HEK293 (cell line): Measurements from ENCODE around the gene DPH6.

Source experiments
- CTCF ChIA-PET: fragments of 350-600 bp; formaldehyde crosslinking; extraction: SDS; loops from one replicate; lab custom pipeline; 2021; ENCODE audit warnings: antibody characterized with exemption; lab: Yijun Ruan, JAX
- POLR2A ChIA-PET: fragments of 300-600 bp; formaldehyde crosslinking; extraction: SDS; loops from one replicate; lab custom pipeline; 2020; ENCODE audit warnings: antibody characterized with exemption, inconsistent platforms; lab: Yijun Ruan, JAX
- H3K27ac ChIP-seq: fragments of 200-500 bp; sonication (Bioruptor generic); 2 replicates; pipeline ENCODE4 v1.5.1; 2014; ENCODE audit warnings: low read depth, low read length, control low read depth, inconsistent platforms; ENCODE audit errors: extremely low read depth
- H3K36me3 ChIP-seq, 2 experiments: fragments of 200-500 bp in 1 of 2; sonication (Bioruptor generic) in 1 of 2; 1 replicate in 1 of 2; 2 replicates in 1 of 2; pipeline ENCODE4 v1.5.1; 2014 to 2017; ENCODE audit warnings: inconsistent platforms in 2 of 2, low read length in 2 of 2; ENCODE audit not compliant: control insufficient read depth in 2 of 2, insufficient read depth in 1 of 2
- H3K4me1 ChIP-seq: fragments of 200-500 bp; sonication (Bioruptor generic); 2 replicates; pipeline ENCODE4 v1.5.1; 2014; ENCODE audit warnings: mild to moderate bottlenecking, low read length, inconsistent platforms; ENCODE audit not compliant: control insufficient read depth, insufficient read depth
- H3K4me3 ChIP-seq: 2 replicates; pipeline ENCODE4 v1.5.1; 2011; ENCODE audit warnings: low read depth, mild to moderate bottlenecking, control low read depth, low read length, moderate library complexity
- H3K9me3 ChIP-seq: fragments of 200-500 bp; sonication (Bioruptor generic); 2 replicates; pipeline ENCODE4 v1.5.1; 2014; ENCODE audit warnings: low read depth, low read length, inconsistent platforms; ENCODE audit not compliant: control insufficient read depth, insufficient read depth
- BCL6B ChIP-seq: fragments of 450-650 bp; formaldehyde crosslinking; IDR thresholded peaks from 2 replicates; pipeline ENCODE4 v1.5.1; 2017; ENCODE audit warnings: missing biosample characterization, missing genetic modification characterization
- FEZF1 ChIP-seq: fragments of 450-650 bp; formaldehyde crosslinking; IDR thresholded peaks from 2 replicates; pipeline ENCODE4 v1.5.1; 2016; ENCODE audit warnings: missing biosample characterization, missing genetic modification characterization
- PRDM1 ChIP-seq: fragments of 450-650 bp; formaldehyde crosslinking; IDR thresholded peaks from 2 replicates; pipeline ENCODE4; 2016; ENCODE audit warnings: missing biosample characterization, missing genetic modification characterization
- PRDM2 ChIP-seq: fragments of 450-650 bp; formaldehyde crosslinking; IDR thresholded peaks from 2 replicates; pipeline ENCODE4 v1.5.1; 2016; ENCODE audit warnings: missing biosample characterization, missing genetic modification characterization, borderline replicate concordance
- SETDB1 ChIP-seq: IDR thresholded peaks from one replicate; pipeline ENCODE4 v1.6.1; 2017; ENCODE audit warnings: mild to moderate bottlenecking, low read length, moderate library complexity, mixed read lengths; ENCODE audit not compliant: insufficient read length
- YY1 ChIP-seq: fragments of 450-650 bp; formaldehyde crosslinking; IDR thresholded peaks from 2 replicates; pipeline ENCODE4 v1.5.1; 2018; ENCODE audit warnings: missing biosample characterization, missing genetic modification characterization
- ZBTB7A ChIP-seq: fragments of 450-650 bp; formaldehyde crosslinking; IDR thresholded peaks from 2 replicates; pipeline ENCODE4 v1.5.1; 2016; ENCODE audit warnings: low read depth, missing biosample characterization, missing genetic modification characterization
- ZFHX2 ChIP-seq: fragments of 450-650 bp; formaldehyde crosslinking; conservative IDR thresholded peaks from 2 replicates; pipeline ENCODE4 v1.5.1; 2016; ENCODE audit warnings: missing biosample characterization, missing genetic modification characterization
- ZNF138 ChIP-seq: fragments of 450-650 bp; formaldehyde crosslinking; IDR thresholded peaks from 2 replicates; pipeline ENCODE4 v1.5.1; 2016; ENCODE audit warnings: missing biosample characterization, missing genetic modification characterization, borderline replicate concordance
- ZNF311 ChIP-seq: fragments of 450-650 bp; formaldehyde crosslinking; IDR thresholded peaks from 2 replicates; pipeline ENCODE4 v1.5.1; 2017; ENCODE audit warnings: missing biosample characterization, missing genetic modification characterization, borderline replicate concordance
- ZNF391 ChIP-seq: fragments of 450-650 bp; formaldehyde crosslinking; IDR thresholded peaks from 2 replicates; pipeline ENCODE4 v1.5.1; 2016; ENCODE audit warnings: low read depth, missing biosample characterization, missing genetic modification characterization, borderline replicate concordance
- ZNF394 ChIP-seq: fragments of 450-650 bp; formaldehyde crosslinking; IDR thresholded peaks from 2 replicates; pipeline ENCODE4 v1.5.1; 2016; ENCODE audit warnings: missing biosample characterization, missing genetic modification characterization, mild to moderate bottlenecking, moderate library complexity, borderline replicate concordance
- ZNF398 ChIP-seq: fragments of 450-650 bp; formaldehyde crosslinking; IDR thresholded peaks from 2 replicates; pipeline ENCODE4 v1.5.1; 2017; ENCODE audit warnings: missing biosample characterization, missing genetic modification characterization
- ZNF423 ChIP-seq: fragments of 450-650 bp; formaldehyde crosslinking; IDR thresholded peaks from 2 replicates; pipeline ENCODE4 v1.5.1; 2016; ENCODE audit warnings: missing biosample characterization, missing genetic modification characterization
- ZNF449 ChIP-seq: fragments of 450-650 bp; formaldehyde crosslinking; IDR thresholded peaks from 2 replicates; pipeline ENCODE4 v1.5.1; 2017; ENCODE audit warnings: missing biosample characterization, mild to moderate bottlenecking, missing genetic modification characterization, moderate library complexity
- ZNF514 ChIP-seq: fragments of 450-650 bp; formaldehyde crosslinking; IDR thresholded peaks from 2 replicates; pipeline ENCODE4 v1.5.1; 2016; ENCODE audit warnings: missing biosample characterization, missing genetic modification characterization
- ZNF530 ChIP-seq: fragments of 450-650 bp; formaldehyde crosslinking; IDR thresholded peaks from 2 replicates; pipeline ENCODE4 v1.5.1; 2016; ENCODE audit warnings: low read depth, missing biosample characterization, missing genetic modification characterization
- ZNF549 ChIP-seq: fragments of 450-650 bp; IDR thresholded peaks from 2 replicates; pipeline ENCODE4 v1.5.1; 2018; ENCODE audit warnings: missing biosample characterization, missing genetic modification characterization, mild to moderate bottlenecking, inconsistent platforms, moderate library complexity
- ZNF626 ChIP-seq: fragments of 450-650 bp; sonication (Bioruptor Pico); formaldehyde crosslinking; IDR thresholded peaks from 2 replicates; pipeline ENCODE4 v1.5.1; 2018; ENCODE audit warnings: missing biosample characterization, missing genetic modification characterization, inconsistent platforms
- ZNF658 ChIP-seq: fragments of 450-650 bp; formaldehyde crosslinking; IDR thresholded peaks from 2 replicates; pipeline ENCODE4; 2016; ENCODE audit warnings: missing biosample characterization, missing genetic modification characterization
- ZNF701 ChIP-seq: fragments of 450-650 bp; formaldehyde crosslinking; IDR thresholded peaks from 2 replicates; pipeline ENCODE4 v1.5.1; 2016; ENCODE audit warnings: missing biosample characterization, missing genetic modification characterization
- ZNF792 ChIP-seq: fragments of 450-650 bp; formaldehyde crosslinking; IDR thresholded peaks from 2 replicates; pipeline ENCODE4 v1.5.1; 2016; ENCODE audit warnings: missing biosample characterization, missing genetic modification characterization
- ZSCAN18 ChIP-seq: fragments of 450-650 bp; formaldehyde crosslinking; IDR thresholded peaks from 2 replicates; pipeline ENCODE4 v1.5.1; 2016; ENCODE audit warnings: missing biosample characterization, missing genetic modification characterization
- ZSCAN5A ChIP-seq: fragments of 450-650 bp; formaldehyde crosslinking; IDR thresholded peaks from 2 replicates; pipeline ENCODE4 v1.5.1; 2016; ENCODE audit warnings: missing biosample characterization, missing genetic modification characterization

DPH6 gene

GRCh38 chr15:35530698-35531097 lies 15.3 kb downstream of the DPH6 start:
- Histone ChIP-seq H3K36me3 (no peaks in the 10 kb centered on the region), H3K4me3 (no peak overlapping the region), H3K9me3 (no peaks in the 10 kb centered on the region), H3K27ac (no peak overlapping the region), H3K4me1 (no peaks in the 10 kb centered on the region)
- CTCF ChIA-PET: no interaction called here
- no peak for TF ChIP-seq SETDB1
- TF ChIP-seq ZNF530 (tag by site-specific recombination): no peak
- TF ChIP-seq ZNF311: no peak
- TF ChIP-seq ZBTB7A: no peak
- no peak for TF ChIP-seq ZNF701
- no peak for TF ChIP-seq ZNF398 (tag by site-specific recombination)
- no peak for TF ChIP-seq ZNF391 (tag by site-specific recombination)
- TF ChIP-seq ZNF792 (tag by site-specific recombination): no peak
- no peak for TF ChIP-seq ZNF658
- no peak for TF ChIP-seq ZNF449 (tag by site-specific recombination)
- TF ChIP-seq ZNF394: no peak
- no peak for TF ChIP-seq ZNF423 (tag by site-specific recombination)
- TF ChIP-seq BCL6B (tag by site-specific recombination): no peak
- POLR2A ChIA-PET: no interaction called here

- H3K27ac ChIP-seq: no peak overlapping the region
- no peak overlapping the region for H3K4me3 ChIP-seq
- H3K36me3 ChIP-seq: no peaks in the 10 kb centered on the region
- CTCF ChIA-PET: no interaction called here
- H3K4me1 ChIP-seq: no peaks in the 10 kb centered on the region
- no peaks in the 10 kb centered on the region for H3K9me3 ChIP-seq
- POLR2A ChIA-PET: no interaction called here
- TF ChIP-seq ZNF549 (tag by site-specific recombination) (no peak), PRDM1 (tag by site-specific recombination) (no peak), ZNF514 (tag by site-specific recombination) (no peak), YY1 (tag by site-specific recombination) (no peak), ZNF138 (tag by site-specific recombination) (no peak), ZNF626 (tag by site-specific recombination) (no peak), ZSCAN18 (tag by site-specific recombination) (no peak), PRDM2 (tag by site-specific recombination) (no peak), ZSCAN5A (tag by site-specific recombination) (no peak), ZFHX2 (no peak), FEZF1 (tag by site-specific recombination) (no peak)
These were observed 16.2 kb downstream of the DPH6 start for GRCh38 chr15:35529784-35530183.
